Osteocyte (in vitro differentiated cells): ENCODE measurements around the gene AEBP1. TPM values are rescaled to one million over a fixed set of nuclear protein-coding genes. Genes with fewer than 3 reads are reported as not detected.

Source experiments
- DNase-seq: peaks from one replicate; pipeline ENCODE4 v3.0.0; 2021; ENCODE audit warnings: mixed read lengths; ENCODE audit not compliant: unreplicated experiment; ENCODE audit errors: extremely low spot score
- H3K27ac Mint-ChIP-seq: one replicate; pipeline ENCODE4 v1.8.0; 2021; ENCODE audit warnings: mild to moderate bottlenecking, mixed read lengths; ENCODE audit not compliant: unreplicated experiment
- H3K27me3 Mint-ChIP-seq: one replicate; pipeline ENCODE4 v1.8.0; 2021; ENCODE audit warnings: mixed read lengths; ENCODE audit not compliant: unreplicated experiment
- H3K36me3 Mint-ChIP-seq: one replicate; pipeline ENCODE4 v1.8.0; 2021; ENCODE audit warnings: mixed read lengths; ENCODE audit not compliant: unreplicated experiment
- H3K4me1 Mint-ChIP-seq: one replicate; pipeline ENCODE4 v1.8.0; 2021; ENCODE audit warnings: mixed read lengths; ENCODE audit not compliant: unreplicated experiment
- H3K4me3 Mint-ChIP-seq: one replicate; pipeline ENCODE4 v1.8.0; 2021; ENCODE audit warnings: mild to moderate bottlenecking, moderate library complexity, mixed read lengths; ENCODE audit not compliant: unreplicated experiment
- H3K9me3 Mint-ChIP-seq: one replicate; pipeline ENCODE4 v1.8.0; 2021; ENCODE audit warnings: mixed read lengths; ENCODE audit not compliant: unreplicated experiment
- CTCF ChIP-seq: fragments of 200-600 bp; sonication (generic); IDR thresholded peaks from 2 replicates; pipeline ENCODE4 v1.5.0; 2021; ENCODE audit warnings: antibody characterized with exemption, mild to moderate bottlenecking, moderate library complexity
- total RNA-seq: library from RNA; stranded (reverse); gene quantifications from 2 replicates; pipeline ENCODE4 v1.2.1, GENCODE V29; 2021

AEBP1 gene
- total RNA-seq, 1 donor from 2014 or later, result 781 TPM

GRCh38 chr7:44080686-44081265 lies 23.4 kb upstream of the AEBP1 start:
- peaks cover 18% of the 10 kb centered on the region for H3K36me3 Mint-ChIP-seq
- TF ChIP-seq CTCF, result no peak
- H3K27me3 Mint-ChIP-seq, result no peaks in the 10 kb centered on the region
- no peak overlapping the region for H3K27ac Mint-ChIP-seq
- H3K4me1 Mint-ChIP-seq, result peaks cover 44% of the 10 kb centered on the region
- no peak for DNase-seq
- H3K9me3 Mint-ChIP-seq, result no peaks in the 10 kb centered on the region
- H3K4me3 Mint-ChIP-seq, result peak overlapping the region; percentile 85

- no peak for DNase-seq
- H3K4me1 Mint-ChIP-seq, result peaks cover 46% of the 10 kb centered on the region
- no peaks in the 10 kb centered on the region for H3K27me3 Mint-ChIP-seq
- no peaks in the 10 kb centered on the region for H3K9me3 Mint-ChIP-seq
- H3K36me3 Mint-ChIP-seq, result peaks cover 16% of the 10 kb centered on the region
- H3K4me3 Mint-ChIP-seq, result peak overlapping the region; percentile 85
- H3K27ac Mint-ChIP-seq, result peak overlapping the region; percentile 67
- no peak for TF ChIP-seq CTCF
Measured at GRCh38 chr7:44081266-44081748, 22.8 kb upstream of the AEBP1 start.

GRCh38 chr7:44082541-44083207 lies 21.5 kb upstream of the AEBP1 start:
- TF ChIP-seq CTCF, result no peak
- Mint-ChIP-seq H3K27me3 (no peaks in the 10 kb centered on the region), H3K36me3 (peaks cover 10% of the 10 kb centered on the region), H3K4me3 (peak overlapping the region; percentile 70), H3K4me1 (peaks cover 60% of the 10 kb centered on the region), H3K9me3 (no peaks in the 10 kb centered on the region), H3K27ac (peak overlapping the region; percentile 86)
- DNase-seq, result peak; percentile 99

- peaks cover 69% of the 10 kb centered on the region for H3K4me1 Mint-ChIP-seq
- no peak for DNase-seq
Measured at GRCh38 chr7:44083796-44084195, 20.3 kb upstream of the AEBP1 start.

More at GRCh38 chr7:44083796-44084195, 20.3 kb upstream of the AEBP1 start:
- H3K36me3 Mint-ChIP-seq, result no peaks in the 10 kb centered on the region
- no peaks in the 10 kb centered on the region for H3K27me3 Mint-ChIP-seq
- H3K27ac Mint-ChIP-seq, result peak overlapping the region; percentile 85
- no peaks in the 10 kb centered on the region for H3K9me3 Mint-ChIP-seq
- no peak for TF ChIP-seq CTCF
- H3K4me3 Mint-ChIP-seq, result peak overlapping the region; percentile 55
